ENCODE data around the gene RNF10.

DNA sequence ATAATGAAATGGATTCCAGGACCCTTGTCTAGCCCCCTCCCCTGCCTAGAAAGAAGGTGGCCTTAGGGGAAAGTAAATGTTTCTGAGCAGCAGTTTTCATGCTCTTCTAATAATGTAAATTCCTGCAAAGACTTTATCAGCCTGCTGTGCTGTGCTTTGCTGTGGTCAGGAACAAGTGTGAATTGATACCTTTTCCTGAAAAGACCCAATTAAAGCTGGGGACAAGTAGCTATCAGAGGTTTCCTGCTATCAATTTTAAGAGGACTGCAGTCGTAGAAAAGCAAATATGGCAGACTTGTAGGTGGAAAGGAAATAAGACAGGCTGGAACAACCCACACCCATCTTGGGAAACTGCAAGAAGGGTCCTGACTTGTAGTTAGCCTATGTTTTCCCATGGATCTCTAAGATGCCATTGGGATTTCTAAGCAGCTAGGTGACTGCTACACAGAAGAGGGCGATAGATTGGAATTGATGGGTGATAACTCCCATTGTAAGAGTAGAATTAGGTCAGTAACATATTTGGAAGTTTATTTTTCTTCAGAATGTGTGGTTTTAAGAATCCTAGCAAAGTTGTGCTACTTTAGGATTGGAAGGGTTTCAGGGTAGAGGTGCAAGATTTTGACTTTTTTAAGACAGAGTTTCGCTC, 35.2 kb upstream of the RNF10 start:
- TF ChIP-seq, protein P1, sequence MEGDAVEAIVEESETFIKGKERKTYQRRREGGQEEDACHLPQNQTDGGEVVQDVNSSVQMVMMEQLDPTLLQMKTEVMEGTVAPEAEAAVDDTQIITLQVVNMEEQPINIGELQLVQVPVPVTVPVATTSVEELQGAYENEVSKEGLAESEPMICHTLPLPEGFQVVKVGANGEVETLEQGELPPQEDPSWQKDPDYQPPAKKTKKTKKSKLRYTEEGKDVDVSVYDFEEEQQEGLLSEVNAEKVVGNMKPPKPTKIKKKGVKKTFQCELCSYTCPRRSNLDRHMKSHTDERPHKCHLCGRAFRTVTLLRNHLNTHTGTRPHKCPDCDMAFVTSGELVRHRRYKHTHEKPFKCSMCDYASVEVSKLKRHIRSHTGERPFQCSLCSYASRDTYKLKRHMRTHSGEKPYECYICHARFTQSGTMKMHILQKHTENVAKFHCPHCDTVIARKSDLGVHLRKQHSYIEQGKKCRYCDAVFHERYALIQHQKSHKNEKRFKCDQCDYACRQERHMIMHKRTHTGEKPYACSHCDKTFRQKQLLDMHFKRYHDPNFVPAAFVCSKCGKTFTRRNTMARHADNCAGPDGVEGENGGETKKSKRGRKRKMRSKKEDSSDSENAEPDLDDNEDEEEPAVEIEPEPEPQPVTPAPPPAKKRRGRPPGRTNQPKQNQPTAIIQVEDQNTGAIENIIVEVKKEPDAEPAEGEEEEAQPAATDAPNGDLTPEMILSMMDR (IDR thresholded peaks at IDR 0.05; ENCODE audit: low read length), result no peak
- no peak for TF ChIP-seq EZH2 (IDR thresholded peaks at IDR 0.05; ENCODE audit: borderline replicate concordance, low read length)

All from OCI-LY1 (cell line).